ENCODE results near the gene ZNF565. TPM values are rescaled to one million over a fixed set of nuclear protein-coding genes. Genes with fewer than 3 reads are reported as not detected.

Gene ZNF565
- total and polyA plus RNA-seq, 7 donors = 2.4 to 7.5 (median 5.3) TPM

- no peaks in the 10 kb centered on the region for H3K27me3 ChIP-seq
- intact Hi-C loops (cut with DNase I) = loop anchor here (5.0 kb wide), 1 partner anchor 385 kb away; the partner anchor contains the start of genes HSPB6 and PROSER3
- H3K9me3 ChIP-seq = no peaks in the 10 kb centered on the region
- 94 to 95% methylated on average over 14 of the region's 14 CpGs for WGBS, 2 donors
- TF ChIP-seq, protein P1, sequence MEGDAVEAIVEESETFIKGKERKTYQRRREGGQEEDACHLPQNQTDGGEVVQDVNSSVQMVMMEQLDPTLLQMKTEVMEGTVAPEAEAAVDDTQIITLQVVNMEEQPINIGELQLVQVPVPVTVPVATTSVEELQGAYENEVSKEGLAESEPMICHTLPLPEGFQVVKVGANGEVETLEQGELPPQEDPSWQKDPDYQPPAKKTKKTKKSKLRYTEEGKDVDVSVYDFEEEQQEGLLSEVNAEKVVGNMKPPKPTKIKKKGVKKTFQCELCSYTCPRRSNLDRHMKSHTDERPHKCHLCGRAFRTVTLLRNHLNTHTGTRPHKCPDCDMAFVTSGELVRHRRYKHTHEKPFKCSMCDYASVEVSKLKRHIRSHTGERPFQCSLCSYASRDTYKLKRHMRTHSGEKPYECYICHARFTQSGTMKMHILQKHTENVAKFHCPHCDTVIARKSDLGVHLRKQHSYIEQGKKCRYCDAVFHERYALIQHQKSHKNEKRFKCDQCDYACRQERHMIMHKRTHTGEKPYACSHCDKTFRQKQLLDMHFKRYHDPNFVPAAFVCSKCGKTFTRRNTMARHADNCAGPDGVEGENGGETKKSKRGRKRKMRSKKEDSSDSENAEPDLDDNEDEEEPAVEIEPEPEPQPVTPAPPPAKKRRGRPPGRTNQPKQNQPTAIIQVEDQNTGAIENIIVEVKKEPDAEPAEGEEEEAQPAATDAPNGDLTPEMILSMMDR (IDR thresholded peaks at IDR 0.05) = no peak
- TF ChIP-seq POLR2AphosphoS5 (IDR thresholded peaks at IDR 0.05) (no peak), EP300 (IDR thresholded peaks at IDR 0.05) (no peak), POLR2A (IDR thresholded peaks at IDR 0.05) (no peak)
- peaks cover 36 to 48% (median 41%) of the 10 kb centered on the region in 4 donors for H3K36me3 ChIP-seq
- peaks cover 0 to 19% (median 16%) of the 10 kb centered on the region in 4 donors for H3K4me1 ChIP-seq
- H3K4me3 ChIP-seq = no peak overlapping the region
- no peak for DNase-seq
- H3K27ac ChIP-seq = peak overlapping the region; percentile 89 to 100 (median 98)
Measured at GRCh38 chr19:36142046-36142445, 72.4 kb downstream of the ZNF565 start.

DNA sequence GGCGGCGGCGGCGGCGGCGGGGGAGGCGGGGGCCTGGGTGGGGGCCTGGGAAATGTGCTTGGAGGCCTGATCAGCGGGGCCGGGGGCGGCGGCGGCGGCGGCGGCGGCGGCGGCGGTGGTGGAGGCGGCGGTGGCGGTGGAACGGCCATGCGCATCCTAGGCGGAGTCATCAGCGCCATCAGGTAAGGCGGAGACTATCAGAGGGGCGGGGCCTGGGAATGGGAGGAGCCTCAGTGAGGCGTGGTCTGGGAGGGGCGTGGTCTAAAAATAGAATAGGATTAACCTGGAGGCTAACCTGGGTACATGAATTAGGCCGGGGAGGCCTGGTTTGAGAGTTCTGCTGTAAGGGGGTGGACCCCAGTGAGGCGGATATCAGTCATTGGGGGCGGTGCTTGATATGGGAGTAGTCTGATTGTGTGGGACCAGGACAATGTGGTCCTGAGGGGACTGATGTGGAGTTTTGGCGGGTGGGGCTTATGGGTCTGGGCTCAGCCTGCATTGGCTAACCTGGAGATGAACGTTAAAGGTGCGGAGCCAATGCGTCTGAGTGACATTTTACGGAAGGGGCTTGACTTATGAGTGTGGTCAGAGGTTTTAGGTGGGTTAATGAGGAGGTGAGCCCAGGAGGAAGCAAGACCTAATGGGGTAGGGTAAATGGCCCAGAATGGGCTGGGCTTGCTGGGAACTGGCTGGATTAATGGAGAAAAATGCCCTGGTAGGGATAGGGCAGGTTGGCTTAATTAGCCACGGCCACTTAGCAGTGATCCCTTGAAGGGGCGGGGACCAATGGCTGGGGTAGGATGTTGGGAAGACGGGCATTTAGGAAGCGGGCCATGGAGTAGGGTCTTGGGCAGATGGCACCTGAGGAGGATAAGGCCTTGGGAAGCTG is 73.2 kb downstream of the ZNF565 start:
- peak; percentile 93 for DNase-seq

DNA sequence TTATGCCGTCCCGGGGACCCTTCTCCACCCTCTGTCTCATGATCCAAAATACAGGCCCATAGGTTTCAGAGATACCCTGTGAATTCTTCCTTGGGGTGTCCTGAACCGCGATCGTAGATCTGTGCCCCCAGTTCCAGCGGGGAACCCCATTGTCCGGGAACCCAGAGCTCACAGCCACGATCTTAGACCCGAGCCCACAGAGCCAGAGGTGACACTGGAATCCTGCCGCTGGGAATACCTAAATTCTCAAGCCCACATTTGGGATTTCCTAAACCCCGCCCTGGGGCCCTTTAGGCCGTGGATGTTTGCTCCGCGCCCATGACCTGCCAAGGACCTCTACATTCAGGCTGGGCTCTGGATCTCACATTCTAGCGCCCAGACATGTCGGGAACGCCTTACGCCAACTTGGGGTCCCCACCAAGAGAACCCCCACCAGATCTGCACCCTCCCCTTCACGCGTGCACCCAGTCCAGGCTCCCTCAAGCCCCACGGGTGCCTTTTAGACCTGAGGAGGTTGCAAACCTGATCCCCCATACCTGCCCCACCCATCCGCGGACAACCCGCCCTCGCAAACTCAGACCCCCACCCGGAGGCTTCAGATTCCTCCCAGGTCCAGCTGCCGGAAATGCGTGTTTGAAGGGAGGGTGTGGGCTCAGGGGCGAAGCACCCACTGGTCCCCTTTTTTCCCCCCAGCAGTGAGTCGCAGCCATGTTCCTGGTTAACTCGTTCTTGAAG is 74.0 kb downstream of the ZNF565 start:
- Histone ChIP-seq H3K4me1 (peaks cover 0 to 30% (median 25%) of the 10 kb centered on the region in 4 donors), H3K9me3 (no peaks in the 10 kb centered on the region), H3K27ac (peak overlapping the region; percentile 89 to 100 (median 98)), H3K4me3 (peak overlapping the region; percentile 56 to 94 (median 82)), H3K36me3 (peaks cover 24 to 32% (median 27%) of the 10 kb centered on the region in 4 donors), H3K27me3 (no peaks in the 10 kb centered on the region)
- DNase-seq = peak; percentile 78
- TF ChIP-seq EP300 (IDR thresholded peaks at IDR 0.05) (no peak), POLR2AphosphoS5 (IDR thresholded peaks at IDR 0.05) (no peak), POLR2A (IDR thresholded peaks at IDR 0.05) (no peak)
- TF ChIP-seq, protein P1 (IDR thresholded peaks at IDR 0.05) = no peak
- intact Hi-C loops (cut with DNase I) = loop anchor here (1.0 to 5.0 kb wide), 2 partner anchors 12 to 383 kb away; partner anchors contain the start of genes COX7A1, HSPB6 and PROSER3
- 0% methylated on average over 31 of the region's 31 CpGs for WGBS, 2 donors

More for the DNA sequence above, 73.2 kb downstream of the ZNF565 start:
- peak overlapping the region; percentile 56 to 94 (median 82) for H3K4me3 ChIP-seq
- peak overlapping the region; percentile 89 to 100 (median 98) for H3K27ac ChIP-seq
- WGBS, 2 donors = 22 to 23% methylated on average over 42 of the region's 42 CpGs
- TF ChIP-seq POLR2AphosphoS5 (IDR thresholded peaks at IDR 0.05) = peak; percentile 79 to 94 (median 86)
- TF ChIP-seq POLR2A (IDR thresholded peaks at IDR 0.05) = no peak
- intact Hi-C loops (cut with DNase I) = loop anchor here (5.0 kb wide), 1 partner anchor 384 kb away; the partner anchor contains the start of genes HSPB6 and PROSER3
- no peaks in the 10 kb centered on the region for H3K27me3 ChIP-seq
- H3K4me1 ChIP-seq = peaks cover 0 to 27% (median 24%) of the 10 kb centered on the region in 4 donors
- H3K9me3 ChIP-seq = no peaks in the 10 kb centered on the region
- H3K36me3 ChIP-seq = peaks cover 32 to 40% (median 35%) of the 10 kb centered on the region in 4 donors

GRCh38 chr19:36139473-36140303 is 74.8 kb downstream of the ZNF565 start, which contains the start of gene CAPNS1:
CAPNS1 (plus strand) TSS chr19:36140066; CDS start chr19:36141012, 946 bp downstream.
- Histone ChIP-seq H3K9me3 (no peaks in the 10 kb centered on the region), H3K4me1 (peaks cover 0 to 30% (median 25%) of the 10 kb centered on the region in 4 donors), H3K4me3 (peak within 1 kb of the TSS; percentile 56 to 94 (median 82)), H3K27ac (peak within 1 kb of the TSS; percentile 89 to 100 (median 98)), H3K36me3 (peaks cover 17 to 25% (median 20%) of the 10 kb centered on the region in 4 donors), H3K27me3 (no peaks in the 10 kb centered on the region)
- WGBS, 2 donors = 1% methylated on average over 75 of the region's 75 CpGs
- intact Hi-C loops (cut with DNase I) = loop anchor here (1.0 to 5.0 kb wide), 2 partner anchors 13 to 382 kb away; partner anchors contain the start of genes COX7A1, HSPB6 and PROSER3
- TF ChIP-seq, protein P1 (IDR thresholded peaks at IDR 0.05) = no peak
- TF ChIP-seq POLR2A (IDR thresholded peaks at IDR 0.05) = peak; percentile 96 to 97
- peak; percentile 95 to 99 (median 98) for TF ChIP-seq POLR2AphosphoS5 (IDR thresholded peaks at IDR 0.05)
- peak in 1 of 4 donors; percentile 17 for TF ChIP-seq EP300 (IDR thresholded peaks at IDR 0.05)
- DNase-seq = peak; percentile 99

Measured in sigmoid colon (tissue), 7 donors.